H9 (cell line): ENCODE results near the gene KLK3. TPM values are rescaled to one million over a fixed set of nuclear protein-coding genes. Genes with fewer than 3 reads are reported as not detected.

Source experiments
- DNase-seq: peaks from one replicate; pipeline ENCODE4 v3.0.0-alpha.2; 2017
- H2AFZ ChIP-seq: one replicate; pipeline ENCODE4 v1.6.1; 2013; ENCODE audit warnings: mild to moderate bottlenecking, low read length, control low read depth, moderate library complexity
- H2AK5ac ChIP-seq: 2 replicates; pipeline ENCODE4 v1.6.1; 2013; ENCODE audit warnings: low read length, control low read depth, mixed read lengths; ENCODE audit not compliant: insufficient read length
- H2BK120ac ChIP-seq: one replicate; pipeline ENCODE4 v1.6.1; 2013; ENCODE audit warnings: low read depth, mild to moderate bottlenecking, low read length, control low read depth, inconsistent platforms; ENCODE audit not compliant: poor library complexity, severe bottlenecking
- H2BK12ac ChIP-seq: 2 replicates; pipeline ENCODE4 v1.6.1; 2013; ENCODE audit warnings: low read length, control low read depth, mixed read lengths, low read depth; ENCODE audit not compliant: insufficient read length
- H2BK15ac ChIP-seq: 2 replicates; pipeline ENCODE4 v1.6.1; 2013; ENCODE audit warnings: low read depth, low read length, control low read depth
- H2BK20ac ChIP-seq: one replicate; pipeline ENCODE4 v1.6.1; 2013; ENCODE audit warnings: low read depth, mild to moderate bottlenecking, low read length, control low read depth, inconsistent platforms; ENCODE audit not compliant: poor library complexity, severe bottlenecking
- H2BK5ac ChIP-seq: 2 replicates; pipeline ENCODE4 v1.6.1; 2013; ENCODE audit warnings: low read length, control low read depth, mixed read lengths; ENCODE audit not compliant: insufficient read length
- H3K14ac ChIP-seq: 2 replicates; pipeline ENCODE4 v1.6.1; 2013; ENCODE audit warnings: low read length, control low read depth; ENCODE audit not compliant: insufficient read depth
- H3K18ac ChIP-seq: 2 replicates; pipeline ENCODE4 v1.6.1; 2013; ENCODE audit warnings: low read depth, mild to moderate bottlenecking, mixed read lengths, low read length, control low read depth; ENCODE audit not compliant: insufficient read length
- H3K23ac ChIP-seq: 2 replicates; pipeline ENCODE4 v1.6.1; 2013; ENCODE audit warnings: low read length, control low read depth, mixed read lengths, low read depth; ENCODE audit not compliant: insufficient read length
- H3K23me2 ChIP-seq: 2 replicates; pipeline ENCODE4 v1.6.1; 2013; ENCODE audit warnings: low read depth, mild to moderate bottlenecking, mixed read lengths, low read length, control low read depth; ENCODE audit not compliant: insufficient read length, poor library complexity, severe bottlenecking
- H3K27ac ChIP-seq: 2 replicates; pipeline ENCODE4 v1.5.1; 2013; ENCODE audit warnings: low read length, control low read depth, mixed read lengths, low read depth; ENCODE audit not compliant: insufficient read length
- H3K27me3 ChIP-seq: 2 replicates; pipeline ENCODE4 v1.6.1; 2013; ENCODE audit warnings: low read length, control low read depth, inconsistent platforms; ENCODE audit not compliant: insufficient read depth
- H3K4ac ChIP-seq: 2 replicates; pipeline ENCODE4 v1.6.1; 2013; ENCODE audit warnings: low read depth, mild to moderate bottlenecking, control low read depth, inconsistent platforms, low read length, moderate library complexity
- H3K4me1 ChIP-seq: 2 replicates; pipeline ENCODE4 v1.6.1; 2013; ENCODE audit warnings: low read length, control low read depth, inconsistent platforms; ENCODE audit not compliant: insufficient read depth
- H3K4me2 ChIP-seq: 2 replicates; pipeline ENCODE4 v1.6.1; 2013; ENCODE audit warnings: low read length, control low read depth, mixed read lengths; ENCODE audit not compliant: insufficient read length, insufficient read depth
- H3K56ac ChIP-seq: 2 replicates; pipeline ENCODE4 v1.6.1; 2013; ENCODE audit warnings: low read depth, mild to moderate bottlenecking, mixed read lengths, low read length, control low read depth; ENCODE audit not compliant: insufficient read length
- H3K79me1 ChIP-seq: 2 replicates; pipeline ENCODE4 v1.6.1; 2013; ENCODE audit warnings: low read depth, mild to moderate bottlenecking, moderate library complexity, low read length, control low read depth, inconsistent platforms; ENCODE audit not compliant: insufficient read depth, poor library complexity, severe bottlenecking
- H3K79me2 ChIP-seq: 2 replicates; pipeline ENCODE4 v1.6.1; 2013; ENCODE audit warnings: low read length, control low read depth, inconsistent platforms; ENCODE audit not compliant: insufficient read depth
- H3K9ac ChIP-seq: 2 replicates; pipeline ENCODE4 v1.6.1; 2013; ENCODE audit warnings: low read length, control low read depth, mixed read lengths; ENCODE audit not compliant: insufficient read length; ENCODE audit errors: extremely low read depth
- H3K9me3 ChIP-seq: one replicate; pipeline ENCODE4 v1.6.1; 2013; ENCODE audit warnings: low read depth, low read length, inconsistent platforms; ENCODE audit not compliant: control insufficient read depth
- H3T11ph ChIP-seq: one replicate; pipeline ENCODE4 v1.6.1; 2013; ENCODE audit warnings: mild to moderate bottlenecking, low read length, control low read depth, inconsistent platforms
- H4K20me1 ChIP-seq: one replicate; pipeline ENCODE4 v1.6.1; 2013; ENCODE audit not compliant: control insufficient read depth, insufficient read length, insufficient read depth
- H4K5ac ChIP-seq: 2 replicates; pipeline ENCODE4 v1.6.1; 2013; ENCODE audit warnings: low read depth, mild to moderate bottlenecking, mixed read lengths, low read length, control low read depth; ENCODE audit not compliant: insufficient read length
- H4K8ac ChIP-seq: replicated peaks from 2 replicates; pipeline ENCODE4 v1.6.1; 2013; ENCODE audit warnings: low read length, control low read depth, mixed read lengths, low read depth; ENCODE audit not compliant: insufficient read length
- H4K91ac ChIP-seq: 2 replicates; pipeline ENCODE4 v1.6.1; 2013; ENCODE audit warnings: low read depth, mild to moderate bottlenecking, moderate library complexity, mixed read lengths, low read length, control low read depth; ENCODE audit not compliant: insufficient read length
- H3K27ac Mint-ChIP-seq, 3 experiments: 2 replicates in 2 of 3; 3 replicates in 1 of 3; pipeline ENCODE4 v1.8.0; 2020 to 2021; ENCODE audit warnings: mixed read lengths in 3 of 3, mild to moderate bottlenecking in 1 of 3, moderate library complexity in 1 of 3
- H3K27me3 Mint-ChIP-seq: 2 replicates; pipeline ENCODE4 v1.8.0; 2021; ENCODE audit warnings: low read depth, mild to moderate bottlenecking, moderate library complexity, mixed read lengths
- H3K36me3 Mint-ChIP-seq, 3 experiments: 2 replicates in 2 of 3; 3 replicates in 1 of 3; pipeline ENCODE4 v1.8.0; 2020 to 2021; ENCODE audit warnings: low read depth in 3 of 3, mixed read lengths in 3 of 3; ENCODE audit not compliant: insufficient read depth in 1 of 3
- H3K4me1 Mint-ChIP-seq, 2 experiments: 2 replicates each; pipeline ENCODE4 v1.8.0; 2020; ENCODE audit warnings: mixed read lengths in 2 of 2
- H3K4me3 Mint-ChIP-seq, 2 experiments: 2 replicates in 1 of 2; 3 replicates in 1 of 2; pipeline ENCODE4 v1.8.0; 2020 to 2021; ENCODE audit warnings: mild to moderate bottlenecking in 2 of 2, mixed read lengths in 2 of 2, moderate library complexity in 1 of 2
- H3K9me3 Mint-ChIP-seq, 2 experiments: 2 replicates in 1 of 2; 3 replicates in 1 of 2; pipeline ENCODE4 v1.8.0; 2020; ENCODE audit warnings: mild to moderate bottlenecking in 2 of 2, mixed read lengths in 2 of 2, moderate library complexity in 1 of 2
- WGBS: extraction: QIAGEN DNeasy Blood & Tissue Kit; methylation state at CpG from one replicate; pipeline ENCODE4 v1.1.7; 2013; ENCODE audit warnings: missing lambda C conversion rate, low lambda C conversion rate, mixed read lengths; ENCODE audit not compliant: insufficient read length; ENCODE audit errors: extremely low coverage; 5-methylcytosine and 5-hydroxymethylcytosine counted together
- total RNA-seq: library from RNA; stranded (reverse); gene quantifications from 2 replicates; pipeline ENCODE4 v1.2.1, GENCODE V29; 2021
- TF ChIP-seq, protein P1 (sequence below): fragments of 200-600 bp; sonication (generic); conservative IDR thresholded peaks from 3 replicates; pipeline ENCODE4 v1.8.0; 2021; ENCODE audit warnings: antibody characterized with exemption, mild to moderate bottlenecking

The KLK3 gene
- total RNA-seq, 1 experiment from 2014 or later, result not detected

DNA sequence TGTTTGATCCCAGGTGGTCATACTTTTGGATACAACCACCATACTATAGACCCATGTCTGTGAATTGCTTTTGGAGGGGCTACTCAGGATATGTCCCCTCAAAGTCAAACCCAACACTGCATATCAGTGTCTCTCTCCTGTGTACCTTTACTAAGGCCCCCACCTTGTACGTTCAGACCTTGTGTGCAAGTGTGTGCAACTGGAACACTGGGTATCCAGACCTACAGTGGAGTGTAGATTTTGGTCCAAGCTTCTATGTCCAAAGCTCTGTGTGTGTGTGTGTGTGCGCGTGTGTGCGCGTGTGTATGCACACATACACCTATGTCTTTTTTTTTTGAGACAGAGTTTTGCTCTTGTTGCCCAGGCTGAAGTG is 36.5 kb downstream of the KLK3 start:
- H3K23me2 ChIP-seq, result no peaks in the 10 kb centered on the region
- H2AFZ ChIP-seq, result no peak overlapping the region
- H3K23ac ChIP-seq, result no peak overlapping the region
- H3K4me2 ChIP-seq, result no peak overlapping the region
- H2BK12ac ChIP-seq, result no peak overlapping the region
- H3K27me3 ChIP-seq, result no peaks in the 10 kb centered on the region; the same call in 1 of the 2 replicates
- H3K4me1 ChIP-seq, result no peaks in the 10 kb centered on the region
- H3K27ac ChIP-seq, result no peak overlapping the region
- no peak overlapping the region for H2BK15ac ChIP-seq
- peaks cover 36 to 41% of the 10 kb centered on the region in 2 experiments for H3K9me3 Mint-ChIP-seq
- H3K27ac Mint-ChIP-seq, result no peak overlapping the region
- H2BK5ac ChIP-seq, result no peak overlapping the region
- H2BK120ac ChIP-seq, result no peak overlapping the region
- H3K27me3 Mint-ChIP-seq, result peaks cover 85% of the 10 kb centered on the region
- no peak overlapping the region for H3K18ac ChIP-seq
- TF ChIP-seq, protein P1, sequence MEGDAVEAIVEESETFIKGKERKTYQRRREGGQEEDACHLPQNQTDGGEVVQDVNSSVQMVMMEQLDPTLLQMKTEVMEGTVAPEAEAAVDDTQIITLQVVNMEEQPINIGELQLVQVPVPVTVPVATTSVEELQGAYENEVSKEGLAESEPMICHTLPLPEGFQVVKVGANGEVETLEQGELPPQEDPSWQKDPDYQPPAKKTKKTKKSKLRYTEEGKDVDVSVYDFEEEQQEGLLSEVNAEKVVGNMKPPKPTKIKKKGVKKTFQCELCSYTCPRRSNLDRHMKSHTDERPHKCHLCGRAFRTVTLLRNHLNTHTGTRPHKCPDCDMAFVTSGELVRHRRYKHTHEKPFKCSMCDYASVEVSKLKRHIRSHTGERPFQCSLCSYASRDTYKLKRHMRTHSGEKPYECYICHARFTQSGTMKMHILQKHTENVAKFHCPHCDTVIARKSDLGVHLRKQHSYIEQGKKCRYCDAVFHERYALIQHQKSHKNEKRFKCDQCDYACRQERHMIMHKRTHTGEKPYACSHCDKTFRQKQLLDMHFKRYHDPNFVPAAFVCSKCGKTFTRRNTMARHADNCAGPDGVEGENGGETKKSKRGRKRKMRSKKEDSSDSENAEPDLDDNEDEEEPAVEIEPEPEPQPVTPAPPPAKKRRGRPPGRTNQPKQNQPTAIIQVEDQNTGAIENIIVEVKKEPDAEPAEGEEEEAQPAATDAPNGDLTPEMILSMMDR, result no peak
- no peak overlapping the region for H4K91ac ChIP-seq
- no peak overlapping the region for H3K9ac ChIP-seq
- no peak overlapping the region for H3K4ac ChIP-seq
- H4K8ac ChIP-seq, result no peak overlapping the region
- peaks cover 4% of the 10 kb centered on the region for H3K9me3 ChIP-seq
- no peak overlapping the region for H3T11ph ChIP-seq
- no peaks in the 10 kb centered on the region for H4K20me1 ChIP-seq
- no peak overlapping the region for H3K14ac ChIP-seq
- peaks cover 4 to 11% (median 7%) of the 10 kb centered on the region in 3 experiments; a peak in 5 of 7 replicates for H3K36me3 Mint-ChIP-seq
- WGBS, result no CpG with 5 or more reads among the region's 5 CpGs
- no peak overlapping the region for H4K5ac ChIP-seq
- H3K4me3 Mint-ChIP-seq, result no peak overlapping the region
- no peak for DNase-seq
- H3K56ac ChIP-seq, result no peak overlapping the region
- H3K79me2 ChIP-seq, result no peaks in the 10 kb centered on the region
- H3K4me1 Mint-ChIP-seq, result no peaks in the 10 kb centered on the region
- H2BK20ac ChIP-seq, result no peak overlapping the region
- no peaks in the 10 kb centered on the region for H3K79me1 ChIP-seq
- H2AK5ac ChIP-seq, result no peak overlapping the region
